BE2C (cell line): ENCODE data around the gene NRP2.

ENCODE experiments used
- DNase-seq: peaks from one replicate; pipeline ENCODE4 v3.0.0-alpha.2; 2020
- H3K27me3 ChIP-seq: fragments of 250-450 bp; sonication (Bioruptor Pico); 2 replicates; pipeline ENCODE4 v1.5.1; 2020; ENCODE audit warnings: mild to moderate bottlenecking
- H3K36me3 ChIP-seq: fragments of 250-450 bp; sonication (Bioruptor Pico); 2 replicates; pipeline ENCODE4 v1.5.1; 2020; ENCODE audit warnings: mild to moderate bottlenecking
- H3K4me1 ChIP-seq: fragments of 250-450 bp; sonication (Bioruptor Pico); 2 replicates; pipeline ENCODE4 v1.5.1; 2020
- H3K4me3 ChIP-seq: 2 replicates; pipeline ENCODE4 v1.5.1; 2011; ENCODE audit warnings: low read depth, low read length
- H3K9me3 ChIP-seq: fragments of 250-450 bp; sonication (Bioruptor Pico); 2 replicates; pipeline ENCODE4 v1.5.1; 2020
- TF ChIP-seq, protein P1 (sequence below): IDR thresholded peaks from 2 replicates; pipeline ENCODE4 v1.5.1; 2012; ENCODE audit warnings: mild to moderate bottlenecking, low read depth, low read length

Gene NRP2

DNA sequence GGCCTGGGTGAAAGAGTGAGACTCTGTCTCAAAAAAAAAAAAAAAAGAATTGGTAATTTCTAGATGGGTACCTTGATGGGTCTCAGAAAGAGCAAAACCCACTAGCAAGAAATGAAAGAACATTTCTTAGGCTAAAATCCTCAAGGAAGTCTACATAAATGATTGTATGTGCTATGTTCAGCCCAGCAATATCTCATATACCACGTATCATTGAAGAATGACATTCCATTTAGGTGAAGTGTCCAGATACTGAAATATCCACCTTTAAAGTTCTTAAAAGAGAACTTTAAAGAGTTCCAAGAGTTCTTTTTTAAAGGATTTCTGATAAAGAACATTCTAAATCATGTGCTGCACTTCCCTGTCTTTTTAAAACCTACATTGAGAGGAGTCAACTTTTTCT lies 19.2 kb downstream of the NRP2 start:
- no peak overlapping the region for H3K4me3 ChIP-seq
- TF ChIP-seq, protein P1, sequence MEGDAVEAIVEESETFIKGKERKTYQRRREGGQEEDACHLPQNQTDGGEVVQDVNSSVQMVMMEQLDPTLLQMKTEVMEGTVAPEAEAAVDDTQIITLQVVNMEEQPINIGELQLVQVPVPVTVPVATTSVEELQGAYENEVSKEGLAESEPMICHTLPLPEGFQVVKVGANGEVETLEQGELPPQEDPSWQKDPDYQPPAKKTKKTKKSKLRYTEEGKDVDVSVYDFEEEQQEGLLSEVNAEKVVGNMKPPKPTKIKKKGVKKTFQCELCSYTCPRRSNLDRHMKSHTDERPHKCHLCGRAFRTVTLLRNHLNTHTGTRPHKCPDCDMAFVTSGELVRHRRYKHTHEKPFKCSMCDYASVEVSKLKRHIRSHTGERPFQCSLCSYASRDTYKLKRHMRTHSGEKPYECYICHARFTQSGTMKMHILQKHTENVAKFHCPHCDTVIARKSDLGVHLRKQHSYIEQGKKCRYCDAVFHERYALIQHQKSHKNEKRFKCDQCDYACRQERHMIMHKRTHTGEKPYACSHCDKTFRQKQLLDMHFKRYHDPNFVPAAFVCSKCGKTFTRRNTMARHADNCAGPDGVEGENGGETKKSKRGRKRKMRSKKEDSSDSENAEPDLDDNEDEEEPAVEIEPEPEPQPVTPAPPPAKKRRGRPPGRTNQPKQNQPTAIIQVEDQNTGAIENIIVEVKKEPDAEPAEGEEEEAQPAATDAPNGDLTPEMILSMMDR, result no peak
- DNase-seq, result no peak
- H3K27me3 ChIP-seq, result no peaks in the 10 kb centered on the region
- H3K4me1 ChIP-seq, result peaks cover 24% of the 10 kb centered on the region
- no peaks in the 10 kb centered on the region for H3K36me3 ChIP-seq
- H3K9me3 ChIP-seq, result no peaks in the 10 kb centered on the region

DNA sequence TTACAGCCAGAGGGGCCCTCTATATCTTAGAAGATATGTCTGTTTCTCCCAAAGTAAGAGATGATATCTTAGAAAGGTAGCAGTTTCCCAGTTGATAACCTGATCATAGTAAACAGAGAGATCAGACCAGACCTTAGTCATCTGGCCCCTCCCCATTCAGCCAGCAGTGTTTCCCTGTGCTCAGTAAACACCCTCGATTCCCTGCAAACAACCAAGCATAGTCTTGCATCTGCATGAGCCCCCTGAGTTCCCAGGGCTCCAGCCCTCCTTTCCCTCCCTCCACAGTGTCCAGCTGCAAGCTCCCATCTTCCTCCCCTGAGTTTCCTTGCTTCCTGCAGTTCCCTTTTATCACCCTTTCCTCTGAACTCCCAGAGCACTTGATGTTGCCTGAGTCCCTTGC lies 20.3 kb downstream of the NRP2 start:
- H3K36me3 ChIP-seq, result no peaks in the 10 kb centered on the region
- H3K9me3 ChIP-seq, result no peaks in the 10 kb centered on the region
- no peaks in the 10 kb centered on the region for H3K27me3 ChIP-seq
- DNase-seq, result no peak
- H3K4me1 ChIP-seq, result peaks cover 26% of the 10 kb centered on the region
- TF ChIP-seq, protein P1, result no peak
- no peak overlapping the region for H3K4me3 ChIP-seq

DNA sequence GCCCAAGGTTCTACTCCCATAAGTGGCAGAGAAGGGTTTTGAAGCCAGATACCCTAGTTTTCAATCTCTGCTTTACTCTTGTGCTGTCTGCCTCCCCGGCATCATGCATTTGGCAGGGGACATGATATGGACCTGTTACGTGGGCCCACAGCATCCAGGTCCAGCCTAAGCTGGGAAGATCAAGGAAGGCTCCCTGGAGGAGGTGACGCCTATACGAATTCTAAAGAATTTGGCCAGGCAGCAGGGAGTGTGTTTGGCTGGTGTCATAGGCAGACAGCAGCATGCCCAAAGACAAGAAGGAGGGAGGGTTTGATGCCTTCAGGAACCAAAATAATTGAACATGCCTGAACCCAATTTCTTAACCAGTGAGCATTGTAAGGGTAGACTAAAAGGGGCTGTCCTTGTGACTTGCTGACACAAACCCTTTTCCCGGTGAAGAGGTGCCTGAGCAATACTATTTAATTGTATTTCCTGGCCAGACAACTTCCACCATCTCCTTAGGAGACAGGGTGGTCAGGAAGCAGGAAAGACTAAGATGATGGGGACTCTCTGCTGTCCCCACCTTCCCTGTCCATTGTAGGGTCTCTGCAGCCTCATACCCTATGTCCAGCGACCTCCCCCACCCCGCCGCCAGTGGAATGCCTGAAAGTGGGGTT lies 21.3 kb downstream of the NRP2 start:
- no peak for DNase-seq
- peaks cover 26% of the 10 kb centered on the region for H3K4me1 ChIP-seq
- TF ChIP-seq, protein P1, result no peak

DNA sequence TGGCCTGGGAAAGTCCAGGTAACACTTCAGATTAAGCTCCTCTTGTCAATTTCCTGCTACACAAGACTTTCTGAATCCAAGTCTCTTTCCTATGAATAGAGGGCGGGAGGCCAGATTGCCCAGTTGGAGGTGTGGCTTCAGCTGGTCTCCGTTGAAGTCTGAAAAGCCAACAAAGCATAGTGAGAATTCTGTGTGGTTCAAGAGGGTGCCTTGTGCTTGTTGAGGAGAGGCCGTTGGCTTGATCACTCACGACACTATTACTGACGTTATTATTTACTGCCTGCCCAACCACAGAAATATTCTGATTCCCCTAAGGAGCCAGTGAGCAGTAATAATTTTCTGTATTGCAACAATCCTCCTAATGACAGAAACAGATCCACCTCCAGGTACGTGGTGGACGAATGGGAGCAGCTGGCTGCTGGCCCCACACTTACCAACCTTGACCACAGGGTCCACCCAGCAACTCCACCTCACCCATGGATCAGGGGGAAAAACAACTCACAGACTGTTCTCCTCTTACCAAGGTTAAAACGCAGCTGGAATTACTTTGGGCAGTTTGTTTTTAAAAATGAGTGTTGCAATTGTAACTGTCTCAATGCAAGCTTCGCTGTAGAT lies 21.9 kb downstream of the NRP2 start:
- Histone ChIP-seq H3K4me3 (no peak overlapping the region), H3K36me3 (no peaks in the 10 kb centered on the region), H3K9me3 (no peaks in the 10 kb centered on the region), H3K27me3 (no peaks in the 10 kb centered on the region), H3K4me1 (peaks cover 26% of the 10 kb centered on the region)
- TF ChIP-seq, protein P1, result no peak
- DNase-seq, result no peak

More for the DNA sequence above, 21.3 kb downstream of the NRP2 start:
- Histone ChIP-seq H3K9me3 (no peaks in the 10 kb centered on the region), H3K36me3 (no peaks in the 10 kb centered on the region), H3K27me3 (no peaks in the 10 kb centered on the region), H3K4me3 (no peak overlapping the region)

- TF ChIP-seq, protein P1, result no peak
These were observed 23.4 kb downstream of the NRP2 start for GRCh38 chr2:205705511-205706349.

More at GRCh38 chr2:205705511-205706349, 23.4 kb downstream of the NRP2 start:
- DNase-seq, result no peak
- H3K36me3 ChIP-seq, result no peaks in the 10 kb centered on the region
- H3K4me3 ChIP-seq, result no peak overlapping the region
- peaks cover 12% of the 10 kb centered on the region for H3K4me1 ChIP-seq
- no peaks in the 10 kb centered on the region for H3K27me3 ChIP-seq
- no peaks in the 10 kb centered on the region for H3K9me3 ChIP-seq
